ENCODE data around the gene GCGR.

The GCGR gene

GRCh38 chr17:81803728-81804558, at the start of gene GCGR:
GCGR (plus strand) TSS chr17:81804150; CDS start chr17:81809019, 4,869 bp downstream.
- DNase-seq (no peak), ATAC-seq (no peak)

GRCh38 chr17:81792675-81793615, 11.0 kb upstream of the GCGR start:
- DNase-seq = no peak
- ATAC-seq = no peak

DNA sequence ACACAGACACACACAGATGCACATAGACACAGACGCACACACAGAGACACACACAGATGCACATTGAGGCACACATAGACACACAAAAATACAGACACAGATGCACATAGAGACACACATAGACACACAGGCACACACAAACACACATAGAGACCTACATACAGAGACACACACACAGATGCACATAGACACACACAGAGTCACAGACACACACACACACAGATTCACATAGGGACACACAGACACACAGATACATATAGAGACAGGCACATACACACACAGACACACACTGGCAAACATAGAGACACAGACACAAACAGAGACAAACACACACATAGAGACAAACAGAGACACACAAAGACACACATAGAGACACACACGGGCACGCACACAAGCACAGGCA, 9.9 kb upstream of the GCGR start:
- no peak for DNase-seq
- no peak for ATAC-seq

GRCh38 chr17:81794509-81794908, 9.4 kb upstream of the GCGR start:
- no peak for DNase-seq
- no peak for ATAC-seq

DNA sequence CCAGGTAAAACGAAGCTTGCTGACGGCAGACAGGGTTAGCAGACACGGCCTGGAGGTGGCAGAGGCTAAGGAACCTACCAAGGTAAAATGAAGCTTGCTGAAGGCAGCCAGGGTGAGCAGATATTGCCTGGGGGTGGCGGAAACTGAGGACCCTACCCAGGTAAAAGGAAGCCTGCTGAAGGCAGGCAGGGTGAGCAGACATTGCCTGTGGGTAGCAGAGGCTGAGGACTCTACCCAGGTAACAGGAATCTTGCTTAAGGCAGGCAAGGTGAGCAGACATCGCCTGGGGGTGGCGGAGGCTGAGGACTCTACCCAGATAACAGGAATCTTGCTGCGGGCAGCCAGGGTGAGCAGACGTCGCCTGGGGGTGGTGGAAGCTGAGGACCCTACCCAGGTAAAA, 2.6 kb upstream of the GCGR start:
- DNase-seq (no peak), ATAC-seq (no peak)

GRCh38 chr17:81802048-81802758, 1.7 kb upstream of the GCGR start:
- DNase-seq (no peak), ATAC-seq (no peak)

GRCh38 chr17:81802856-81803643, 900 bp upstream of the GCGR start:
- DNase-seq (no peak), ATAC-seq (no peak)

DNA sequence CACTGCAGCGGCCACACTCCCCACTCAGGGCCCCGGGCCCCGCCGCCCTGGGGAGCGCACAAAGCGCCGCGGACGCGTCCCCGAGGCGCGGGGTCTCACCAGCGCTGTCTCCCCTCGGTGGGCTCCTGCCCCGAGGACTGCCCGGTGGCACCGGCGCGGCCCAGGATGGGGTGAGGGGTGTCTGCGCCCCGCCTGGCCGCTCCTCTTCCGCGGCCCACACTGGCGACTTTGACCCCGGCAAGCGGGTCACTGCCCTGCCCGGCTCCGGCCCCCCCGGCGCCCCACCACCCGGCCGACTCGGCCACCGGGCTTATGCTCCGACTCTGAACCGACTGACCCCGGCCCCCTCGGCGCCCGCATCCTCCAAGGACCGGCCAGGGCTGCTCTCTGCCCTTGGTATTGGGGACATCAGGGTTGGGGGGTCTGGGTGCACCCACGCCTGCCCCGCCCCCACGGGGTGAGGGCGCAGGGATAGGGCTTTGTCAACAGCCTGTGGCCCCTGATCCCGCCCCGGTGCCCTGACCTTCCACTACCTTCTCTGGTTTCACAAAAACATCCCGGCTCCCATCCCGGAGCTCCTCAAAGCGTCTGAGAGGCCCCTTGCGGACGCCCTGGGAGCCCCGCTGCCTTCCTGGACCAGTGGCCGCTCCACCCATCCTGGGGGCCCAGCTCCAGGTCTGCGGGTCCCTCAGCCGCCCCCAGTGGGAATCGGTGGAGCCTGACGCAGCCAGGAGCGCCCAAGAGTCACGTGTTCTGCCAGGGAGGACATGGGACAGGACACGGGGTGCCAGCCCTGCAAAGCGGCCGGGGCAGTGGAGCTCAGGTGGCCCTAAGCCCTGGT, 829 bp downstream of the GCGR start:
- ATAC-seq = no peak
- DNase-seq = no peak

DNA sequence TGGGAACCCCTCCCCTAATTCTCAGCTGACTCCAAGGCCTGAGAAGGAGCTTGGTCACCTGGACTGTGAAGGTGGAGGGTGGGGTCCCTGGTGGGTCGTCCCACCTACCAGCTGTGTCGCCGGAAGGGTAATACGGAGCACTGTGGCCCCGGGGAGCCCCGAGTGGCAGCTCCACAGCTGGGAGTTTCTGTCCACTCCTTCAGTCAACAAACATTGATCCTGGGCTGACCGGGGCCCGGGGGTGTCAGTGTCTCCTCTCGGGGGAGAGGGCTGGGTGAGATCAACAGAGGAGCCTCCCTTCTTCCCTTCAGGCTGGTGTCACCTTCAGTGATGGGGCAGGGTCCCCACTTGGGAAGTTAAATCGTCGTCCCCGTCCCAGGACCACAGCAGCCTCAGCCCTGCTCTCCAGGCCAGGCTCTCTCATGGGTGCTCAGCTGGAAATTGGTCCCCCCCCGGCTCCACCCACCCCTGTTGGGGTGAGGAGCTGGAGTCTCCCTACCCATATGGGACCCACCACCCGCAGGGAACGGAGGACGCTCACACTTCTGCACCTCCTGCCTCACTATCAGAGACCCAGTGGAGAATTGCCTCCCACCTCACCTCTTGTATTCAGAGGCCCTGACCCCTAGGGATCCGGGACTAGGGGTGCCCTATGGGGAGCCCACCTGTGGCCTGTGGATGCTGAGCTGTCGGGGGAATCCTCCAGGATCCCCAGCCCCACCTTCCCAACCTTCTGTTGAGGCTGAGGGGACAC, 1.9 kb downstream of the GCGR start:
- ATAC-seq = peak; percentile 2

DNA sequence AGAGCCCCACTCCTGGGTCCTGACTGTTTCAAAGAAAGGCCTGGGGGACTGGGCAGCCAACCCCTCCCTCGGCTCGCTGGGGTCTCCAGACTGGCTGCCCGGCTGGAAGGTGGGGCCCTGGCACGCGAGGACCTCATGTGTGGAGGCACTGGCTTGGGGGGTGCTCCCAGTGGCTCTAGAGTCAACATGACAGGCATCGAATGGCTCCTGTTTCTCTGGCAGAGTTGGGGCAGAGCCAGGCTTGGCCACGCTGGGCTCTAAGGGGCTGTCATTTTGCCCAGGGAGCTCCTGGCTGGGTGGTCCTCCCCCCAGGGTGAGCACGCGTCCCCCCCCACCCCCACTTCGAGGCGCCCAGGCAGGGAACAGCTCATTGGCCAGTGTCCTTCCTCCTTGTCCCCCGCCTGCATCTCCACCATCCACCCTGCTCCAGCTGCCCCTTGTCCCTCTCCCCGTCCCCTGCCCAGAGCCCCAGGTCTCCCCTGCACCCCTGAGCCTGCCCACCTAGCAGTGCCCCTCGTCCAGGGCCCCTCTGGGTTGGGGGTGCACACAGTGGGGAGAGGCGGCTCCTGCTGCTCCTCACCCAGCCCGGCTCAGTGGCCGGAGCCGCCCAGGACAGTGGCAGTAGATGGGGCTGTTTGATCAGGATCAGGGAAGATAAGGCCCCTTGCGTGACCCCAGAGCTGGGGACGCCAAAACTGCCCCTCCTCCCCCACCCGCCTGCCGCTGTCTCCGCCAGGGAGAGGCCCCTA, 2.7 kb downstream of the GCGR start:
- DNase-seq = no peak
- no peak for ATAC-seq

More for the DNA sequence above, 1.9 kb downstream of the GCGR start:
- DNase-seq = no peak

DNA sequence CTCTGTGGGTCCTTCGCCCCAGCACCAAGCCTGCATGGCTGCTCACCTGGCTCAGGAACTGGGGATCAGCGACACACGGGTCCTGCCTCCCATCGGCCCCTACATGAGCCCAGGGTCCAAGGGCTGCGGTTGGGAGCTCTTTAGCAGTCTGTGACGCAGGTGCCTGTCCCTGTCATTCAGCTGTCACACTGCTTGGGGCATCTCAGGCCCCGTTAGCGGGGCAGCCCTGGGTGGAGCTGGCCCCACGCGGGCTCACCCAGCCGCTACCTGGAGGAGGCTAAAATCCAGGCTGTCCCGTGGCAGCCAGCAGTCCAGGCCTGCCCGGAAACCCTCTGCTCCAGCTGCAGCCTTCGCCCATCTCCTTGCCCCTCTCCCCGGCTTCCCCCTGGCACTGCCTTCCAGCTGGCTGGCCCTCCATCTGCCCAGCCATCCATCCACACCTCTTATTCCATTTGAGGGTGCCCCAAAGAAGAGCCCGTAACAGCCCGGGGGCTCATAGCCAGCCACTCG, 3.3 kb downstream of the GCGR start:
- DNase-seq = no peak
- ATAC-seq = no peak

- ATAC-seq (no peak), DNase-seq (no peak)
Measured at GRCh38 chr17:81807839-81808238, 3.9 kb downstream of the GCGR start.

DNA sequence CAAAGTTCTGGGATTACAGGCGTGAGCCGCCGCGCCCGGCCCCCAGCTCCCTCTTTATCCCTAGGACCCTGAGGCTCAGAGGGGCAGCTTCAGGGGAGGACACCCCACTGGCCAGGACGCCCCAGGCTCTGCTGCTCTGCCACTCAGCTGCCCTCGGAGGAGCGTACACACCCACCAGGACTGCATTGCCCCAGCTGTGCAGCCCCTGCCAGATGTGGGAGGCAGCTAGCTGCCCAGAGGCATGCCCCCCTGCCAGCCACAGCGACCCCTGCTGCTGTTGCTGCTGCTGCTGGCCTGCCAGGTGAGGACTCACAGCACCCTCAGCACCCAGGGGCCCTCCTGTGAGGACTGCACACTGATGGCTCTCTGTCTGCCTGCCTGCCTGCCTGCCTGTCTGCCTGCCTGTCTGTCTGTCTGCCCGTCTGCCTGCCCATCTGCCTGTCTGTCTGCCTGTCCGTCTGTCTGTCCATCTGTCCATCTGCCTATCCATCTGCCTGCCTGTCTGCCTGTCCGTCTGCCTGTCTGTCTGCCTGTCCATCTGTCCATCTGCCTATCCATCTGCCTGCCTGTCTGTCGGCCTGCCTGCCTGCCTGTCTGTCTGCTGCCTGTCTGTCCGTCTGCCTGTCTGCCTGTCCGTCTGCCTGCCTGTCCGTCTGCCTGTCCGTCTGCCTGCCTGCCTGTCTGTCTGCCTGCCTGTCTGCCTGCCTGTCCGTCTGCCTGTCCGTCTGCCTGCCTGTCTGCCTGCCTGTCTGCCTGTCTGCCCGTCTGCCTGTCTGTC, 5.0 kb downstream of the GCGR start:
- ATAC-seq (no peak), DNase-seq (no peak)

DNA sequence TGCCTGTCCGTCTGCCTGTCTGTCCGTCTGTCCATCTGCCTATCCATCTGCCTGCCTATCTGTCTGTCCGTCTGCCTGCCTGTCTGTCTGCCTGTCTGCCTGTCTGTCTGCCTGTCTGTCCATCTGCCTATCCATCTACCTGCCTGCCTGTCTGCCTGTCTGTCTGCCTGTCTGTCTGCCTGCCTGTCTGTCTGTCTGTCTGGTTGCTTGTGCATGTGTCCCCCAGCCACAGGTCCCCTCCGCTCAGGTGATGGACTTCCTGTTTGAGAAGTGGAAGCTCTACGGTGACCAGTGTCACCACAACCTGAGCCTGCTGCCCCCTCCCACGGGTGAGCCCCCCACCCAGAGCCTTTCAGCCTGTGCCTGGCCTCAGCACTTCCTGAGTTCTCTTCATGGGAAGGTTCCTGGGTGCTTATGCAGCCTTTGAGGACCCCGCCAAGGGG, 5.6 kb downstream of the GCGR start:
- ATAC-seq (no peak), DNase-seq (no peak)

GRCh38 chr17:81810476-81810875, 6.5 kb downstream of the GCGR start:
- ATAC-seq = no peak
- no peak for DNase-seq

DNA sequence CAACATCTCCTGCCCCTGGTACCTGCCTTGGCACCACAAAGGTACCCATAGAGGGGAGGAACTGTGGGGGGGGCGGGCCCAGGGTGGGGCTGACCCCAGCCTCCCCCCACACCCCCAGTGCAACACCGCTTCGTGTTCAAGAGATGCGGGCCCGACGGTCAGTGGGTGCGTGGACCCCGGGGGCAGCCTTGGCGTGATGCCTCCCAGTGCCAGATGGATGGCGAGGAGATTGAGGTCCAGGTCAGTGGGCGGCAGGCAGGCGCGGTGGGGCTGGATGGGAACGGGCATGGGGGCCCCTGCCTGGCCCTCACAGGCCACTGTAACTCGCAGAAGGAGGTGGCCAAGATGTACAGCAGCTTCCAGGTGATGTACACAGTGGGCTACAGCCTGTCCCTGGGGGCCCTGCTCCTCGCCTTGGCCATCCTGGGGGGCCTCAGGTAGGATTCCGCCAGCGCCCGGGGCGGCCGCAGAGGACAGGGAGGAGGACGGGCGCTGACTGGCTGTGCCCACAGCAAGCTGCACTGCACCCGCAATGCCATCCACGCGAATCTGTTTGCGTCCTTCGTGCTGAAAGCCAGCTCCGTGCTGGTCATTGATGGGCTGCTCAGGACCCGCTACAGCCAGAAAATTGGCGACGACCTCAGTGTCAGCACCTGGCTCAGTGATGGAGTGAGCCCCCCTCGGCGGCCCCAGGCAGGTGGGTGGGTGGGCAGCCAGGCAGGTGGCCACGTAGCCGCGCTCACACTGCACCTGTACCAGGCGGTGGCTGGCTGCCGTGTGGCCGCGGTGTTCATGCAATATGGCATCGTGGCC, 7.1 kb downstream of the GCGR start:
- DNase-seq (no peak), ATAC-seq (no peak)

All from stimulated activated naive CD8-positive, alpha-beta T cell treated with anti-CD3 and anti-CD28 coated beads, Interleukin-15, Interleukin-2, amounts not matched to agents 100 U/mL and 50 U/mL, for 24 hours (primary cell).